Stimulated activated CD8-positive, alpha-beta memory T cell treated with anti-CD3 and anti-CD28 coated beads, Interleukin-12 subunit alpha, Interleukin-12 subunit beta, amount 100 ng/mL, for 24 hours (primary cell): ENCODE results near the gene SLC6A6.

Experiments
- DNase-seq: peaks from one replicate; pipeline ENCODE4 v3.0.0-alpha.2; 2020; ENCODE audit errors: extremely low read depth

SLC6A6 gene

DNA sequence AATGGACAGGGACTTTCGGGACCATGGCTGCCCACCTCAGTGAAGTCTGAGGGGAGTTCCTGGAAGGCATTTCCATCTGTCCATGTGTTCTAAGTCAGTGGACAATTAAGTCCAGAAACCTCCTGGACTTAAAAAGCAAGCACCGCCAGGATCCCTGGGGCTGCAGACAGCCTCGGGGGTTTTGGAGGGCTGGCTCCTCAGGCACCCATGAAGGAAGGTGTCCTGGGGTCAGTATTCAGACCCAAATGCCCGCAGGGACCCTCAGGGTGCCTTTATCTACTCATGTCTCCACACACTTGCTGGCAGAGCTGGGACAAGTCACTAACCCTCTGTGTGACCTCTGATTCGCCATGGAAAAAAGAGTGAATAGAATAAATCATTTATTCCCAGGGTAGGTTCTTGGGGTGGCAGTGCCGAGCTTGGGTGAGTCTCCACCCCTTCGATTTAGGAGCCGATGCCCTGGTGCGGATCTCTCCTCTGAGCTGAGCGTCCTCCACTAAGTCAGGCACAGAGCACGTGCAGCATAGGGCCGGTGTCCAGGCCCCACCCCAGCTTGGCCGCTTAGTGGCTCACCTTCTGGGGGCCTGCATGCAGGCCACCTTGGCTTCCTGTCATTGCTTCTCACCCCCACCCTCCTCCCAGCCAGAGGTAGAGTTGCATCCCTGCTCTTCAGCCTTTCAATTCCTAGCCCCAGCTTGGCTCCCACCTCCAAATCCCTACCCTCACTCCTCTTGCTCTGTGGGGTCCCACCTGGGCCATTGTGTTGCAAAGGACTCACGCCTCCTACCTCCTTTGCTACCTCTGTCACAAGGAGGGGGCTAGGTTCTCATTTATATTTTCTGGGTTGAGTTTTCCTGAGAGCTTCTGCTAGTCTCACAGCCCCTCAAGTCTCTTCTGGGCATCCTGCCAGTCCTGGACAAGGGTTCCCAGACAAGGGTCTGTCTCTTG is 19.9 kb downstream of the SLC6A6 start:
- DNase-seq: no peak

DNA sequence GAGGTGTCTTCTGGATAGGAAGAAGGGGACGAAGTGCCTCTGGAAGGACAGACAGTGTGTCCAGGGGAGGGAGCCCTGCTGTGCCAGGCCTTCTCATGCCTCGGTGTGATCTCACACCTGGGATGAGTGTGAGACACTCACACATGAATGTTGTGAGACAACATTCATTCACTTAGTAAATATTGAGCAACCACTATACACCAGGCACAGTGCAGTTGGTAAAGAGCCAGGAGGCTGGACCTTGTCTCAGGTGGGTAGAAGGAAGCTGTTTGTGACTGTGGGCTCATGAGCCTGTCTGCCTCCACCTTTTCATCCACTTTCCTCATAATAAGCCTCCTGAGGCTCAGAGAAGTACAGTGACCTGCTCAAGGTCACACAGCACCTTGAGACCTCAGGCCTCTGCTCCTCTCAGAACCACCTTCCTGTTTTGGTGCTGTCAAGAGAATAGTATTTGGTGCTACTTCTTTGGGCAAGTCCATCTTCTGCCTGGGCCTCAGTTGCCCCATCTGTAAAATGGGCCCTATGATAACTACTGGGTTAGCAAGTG is 20.9 kb downstream of the SLC6A6 start:
- DNase-seq: no peak

DNA sequence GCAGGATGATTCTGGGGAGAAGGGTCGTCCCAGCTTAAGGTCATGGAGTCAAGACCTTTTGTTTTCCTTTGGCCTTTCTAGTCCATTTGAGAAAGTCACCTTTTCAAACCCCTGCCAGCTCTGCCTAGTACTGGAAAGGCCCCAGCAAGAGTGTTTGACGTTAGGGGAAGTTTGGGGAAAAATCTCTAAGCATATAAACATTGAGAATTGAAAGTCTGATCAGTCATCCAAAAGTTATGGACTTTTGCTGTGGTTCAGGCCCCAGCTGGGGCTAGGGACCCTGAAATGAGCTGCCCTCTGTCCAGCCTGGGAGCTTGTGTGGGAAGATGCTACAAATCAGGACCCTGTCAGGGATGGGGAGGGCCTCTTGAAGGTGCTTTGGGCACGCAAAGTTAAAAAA is 21.6 kb downstream of the SLC6A6 start:
- no peak for DNase-seq

DNA sequence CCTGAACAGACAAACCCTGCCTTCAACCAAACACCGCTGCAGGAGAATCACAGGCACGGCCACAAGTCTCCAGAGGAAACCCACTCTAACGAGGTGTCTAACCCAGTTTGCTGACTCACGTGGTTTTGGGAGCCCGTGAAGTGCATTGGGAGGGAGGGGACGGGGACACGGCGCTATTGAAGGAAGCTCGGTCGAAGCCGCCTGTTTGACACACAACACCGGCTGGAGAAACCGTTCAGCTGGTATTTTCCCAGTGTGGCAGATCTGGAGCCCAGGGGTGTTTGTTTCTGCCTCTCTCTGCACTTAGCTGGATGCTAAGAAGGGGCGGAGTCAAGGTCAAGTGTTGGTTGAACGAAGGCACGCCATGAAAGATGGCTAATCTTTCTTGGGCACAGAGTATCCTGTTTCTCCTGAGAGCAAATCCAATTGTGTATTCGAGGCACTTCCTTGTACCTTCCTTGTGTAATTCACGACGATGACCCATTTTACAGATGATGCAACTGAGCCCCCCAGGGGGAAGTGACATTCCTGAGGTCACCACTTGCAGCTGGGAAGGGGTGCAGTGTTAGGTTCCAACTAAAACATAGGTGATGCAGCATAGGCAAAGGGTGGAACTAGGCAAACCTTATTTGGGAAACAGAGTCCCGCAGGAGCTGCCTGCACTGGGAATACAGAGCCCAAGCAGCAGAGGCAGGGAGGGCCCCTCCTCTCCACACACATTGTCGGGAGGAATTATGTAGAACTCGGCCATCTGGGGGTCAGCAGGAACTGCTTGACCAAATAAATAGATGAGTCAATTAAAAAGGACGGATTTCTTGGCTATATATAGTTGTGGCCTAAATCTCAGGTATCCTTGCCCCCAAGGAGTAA is 22.5 kb downstream of the SLC6A6 start:
- no peak for DNase-seq

DNA sequence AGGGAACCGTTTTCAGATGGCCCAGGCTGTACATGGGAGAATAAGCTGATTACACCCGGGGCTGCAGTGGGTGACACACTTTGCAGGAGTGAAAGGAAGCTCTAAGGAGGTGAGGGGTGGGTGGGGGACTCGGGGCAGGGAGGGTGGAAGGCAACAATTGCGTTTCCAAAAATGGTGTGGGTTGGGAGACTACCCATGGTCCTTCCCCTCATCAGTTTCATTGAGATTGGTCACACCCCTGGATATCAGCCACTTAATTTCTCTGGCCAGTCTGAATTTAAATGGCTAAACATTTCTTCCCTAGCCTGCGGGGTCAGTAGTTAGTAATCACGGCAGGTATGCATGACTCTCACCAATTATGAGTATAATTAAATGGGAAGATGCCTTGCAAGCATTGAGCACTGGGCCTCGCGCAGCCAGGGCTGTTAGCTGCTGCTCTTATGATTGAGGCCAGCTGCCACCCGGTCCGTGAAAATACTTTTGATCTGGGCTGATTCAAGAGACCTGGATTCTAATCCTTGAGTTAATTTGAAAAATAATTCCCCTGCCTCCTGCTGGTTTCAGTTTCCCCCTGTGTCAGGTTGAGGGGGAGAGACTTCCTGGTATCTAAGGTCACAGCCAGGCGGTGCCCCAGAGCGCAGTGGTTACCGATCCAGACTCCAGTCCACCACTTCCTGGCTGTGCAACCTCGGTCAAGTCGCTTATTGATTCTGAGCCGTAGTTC is 23.3 kb downstream of the SLC6A6 start:
- DNase-seq: no peak

DNA sequence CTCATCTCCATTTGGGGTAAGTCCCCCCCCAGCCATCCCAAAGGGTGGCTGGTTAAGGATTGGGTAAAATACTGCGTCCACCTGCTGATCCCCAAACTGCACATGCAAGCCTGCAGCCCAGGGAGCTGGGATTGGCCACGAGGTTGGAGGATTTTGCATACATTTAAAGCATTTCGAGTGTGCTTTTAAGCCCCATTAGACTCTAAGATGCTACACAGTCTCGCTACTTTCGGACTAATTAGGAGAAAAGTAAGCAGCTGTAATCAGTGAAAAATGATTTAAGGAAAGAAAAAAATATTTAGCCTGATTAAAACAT is 23.9 kb downstream of the SLC6A6 start:
- no peak for DNase-seq

DNA sequence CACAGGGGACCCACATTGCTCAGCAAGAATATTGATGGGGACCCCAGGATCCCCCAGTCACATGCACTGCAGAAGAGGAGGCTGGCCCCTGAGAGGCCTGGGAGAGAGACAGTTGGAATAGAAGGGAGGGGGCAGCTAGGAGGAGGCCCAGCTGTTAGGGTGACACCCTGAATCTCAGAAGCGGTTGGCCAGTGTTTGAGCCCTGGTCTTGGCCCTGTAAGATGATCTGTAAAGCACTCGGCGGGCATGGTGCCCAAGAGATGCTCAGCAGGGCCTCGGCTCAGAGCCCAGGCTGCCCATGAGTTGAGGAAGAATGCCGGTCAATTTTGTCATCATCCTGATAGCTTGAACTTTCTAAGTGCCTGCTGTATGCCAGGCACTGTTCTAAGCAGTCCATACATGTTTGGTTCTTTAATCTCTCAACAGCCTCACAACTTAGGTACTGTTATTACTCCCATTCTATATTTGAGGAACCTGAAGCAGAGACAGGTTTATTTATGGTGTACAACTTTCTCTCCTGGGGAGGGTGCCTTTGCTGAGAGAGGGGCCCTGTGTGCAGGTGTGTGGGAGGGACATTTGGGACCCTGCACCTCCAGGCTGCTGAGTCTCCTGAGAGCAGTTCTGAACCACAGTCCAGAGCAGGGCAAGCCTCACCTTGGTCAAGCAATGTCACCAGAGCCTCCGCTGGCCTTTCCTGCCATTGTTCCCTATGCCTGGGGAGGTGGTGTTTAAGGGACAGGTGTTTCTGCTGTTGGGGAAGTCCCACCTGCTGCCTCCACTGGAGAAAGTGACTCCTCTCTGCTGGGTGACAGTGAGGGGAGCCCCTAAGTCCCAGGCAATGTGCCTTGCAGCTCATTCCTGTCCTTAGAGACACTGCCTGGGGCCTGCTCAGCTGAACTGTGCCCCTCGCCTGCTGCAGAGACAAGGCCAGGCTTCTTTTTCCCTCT is 26.0 kb downstream of the SLC6A6 start:
- DNase-seq: no peak

DNA sequence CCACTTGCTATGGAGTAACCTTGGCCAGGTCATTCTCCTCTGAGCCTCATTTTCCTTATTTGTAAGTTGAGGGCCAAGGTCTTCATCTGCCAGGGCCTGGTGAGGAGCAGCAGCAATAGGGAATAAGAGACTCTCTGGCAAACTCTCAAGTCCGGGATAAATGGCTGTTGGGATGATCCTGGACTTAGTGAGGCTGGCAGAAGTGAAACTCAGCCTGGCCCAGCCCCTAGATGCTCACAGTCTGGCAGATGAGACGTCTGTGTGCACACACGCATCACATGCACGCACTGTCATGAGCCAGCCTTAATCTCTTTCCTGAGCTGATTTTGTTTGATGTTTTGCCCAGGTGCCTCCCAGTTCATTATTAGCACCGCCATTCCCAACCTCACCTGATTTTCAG is 26.8 kb downstream of the SLC6A6 start:
- no peak for DNase-seq

DNA sequence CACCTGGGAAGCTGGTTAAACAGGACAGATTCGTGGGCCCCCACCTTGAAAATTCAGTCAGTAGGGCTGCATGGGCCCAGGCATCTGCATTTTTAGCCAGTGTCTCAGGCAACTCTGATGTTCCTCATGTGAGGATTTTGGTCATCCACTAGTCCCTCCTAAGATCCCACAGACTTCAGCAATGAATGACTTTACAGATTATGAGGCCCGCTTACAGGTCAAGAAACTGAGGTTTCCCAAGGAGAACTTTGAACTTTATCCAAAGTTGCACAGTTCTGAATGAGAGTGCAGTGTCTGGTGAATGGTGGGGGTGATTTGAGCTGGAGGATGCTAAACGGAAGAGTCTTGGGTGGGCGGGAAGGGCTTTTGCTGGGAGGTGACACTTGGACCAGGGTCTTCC is 27.2 kb downstream of the SLC6A6 start:
- no peak for DNase-seq

DNA sequence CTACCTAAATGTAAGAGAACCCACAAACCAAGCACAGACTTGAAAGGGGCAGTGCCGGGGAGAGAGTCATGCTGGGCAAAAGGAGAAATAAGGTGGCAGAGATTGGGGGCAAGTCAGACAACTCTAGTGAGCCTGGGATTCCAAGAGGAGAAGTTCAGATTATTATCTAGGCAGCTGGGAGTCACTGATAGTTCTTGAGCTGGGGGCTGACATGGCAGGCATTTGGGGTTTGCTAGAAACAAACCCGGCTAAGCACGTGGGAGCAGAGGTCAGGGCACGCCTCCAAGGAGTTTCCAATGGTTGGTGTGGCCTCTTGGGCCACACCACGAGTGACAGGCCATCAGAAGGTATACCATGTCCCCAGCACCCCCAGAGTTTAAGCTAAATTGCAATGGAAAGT is 27.6 kb downstream of the SLC6A6 start:
- DNase-seq: no peak

DNA sequence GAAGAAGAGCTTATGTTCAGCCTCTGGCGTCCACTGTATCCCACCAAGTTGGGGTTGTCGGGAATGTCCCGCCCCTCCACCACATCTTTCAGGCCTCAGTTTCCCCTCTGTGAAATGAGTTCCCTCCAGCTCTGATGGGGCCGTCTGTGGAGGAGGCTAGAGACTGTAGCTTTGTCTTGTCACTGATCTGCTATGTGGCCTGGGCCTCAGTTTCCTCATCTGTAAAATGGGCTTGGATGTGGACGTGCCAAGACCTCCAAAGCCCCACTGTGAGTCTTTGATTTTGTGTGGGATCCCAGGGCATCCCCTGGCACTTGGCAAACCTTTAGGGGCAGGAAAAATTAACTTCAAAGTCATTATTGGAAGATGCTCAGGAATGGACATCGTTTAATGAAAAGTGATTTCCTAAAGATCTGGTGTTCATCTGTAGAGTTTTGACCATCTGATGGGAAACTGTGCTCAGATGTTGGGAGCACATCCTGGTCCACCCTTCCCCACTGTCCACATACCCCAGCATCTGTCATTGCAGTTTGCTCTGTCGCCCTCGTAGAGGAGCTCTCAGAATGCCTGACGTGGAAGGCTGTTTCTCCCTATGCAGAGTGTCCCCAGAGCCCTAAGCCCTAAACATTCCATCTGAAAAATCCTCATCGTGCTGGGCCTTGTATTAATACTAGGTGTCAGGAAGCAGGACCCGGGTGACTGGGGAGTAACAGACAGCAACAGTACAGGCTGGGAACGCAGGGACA is 28.5 kb downstream of the SLC6A6 start:
- DNase-seq: no peak

DNA sequence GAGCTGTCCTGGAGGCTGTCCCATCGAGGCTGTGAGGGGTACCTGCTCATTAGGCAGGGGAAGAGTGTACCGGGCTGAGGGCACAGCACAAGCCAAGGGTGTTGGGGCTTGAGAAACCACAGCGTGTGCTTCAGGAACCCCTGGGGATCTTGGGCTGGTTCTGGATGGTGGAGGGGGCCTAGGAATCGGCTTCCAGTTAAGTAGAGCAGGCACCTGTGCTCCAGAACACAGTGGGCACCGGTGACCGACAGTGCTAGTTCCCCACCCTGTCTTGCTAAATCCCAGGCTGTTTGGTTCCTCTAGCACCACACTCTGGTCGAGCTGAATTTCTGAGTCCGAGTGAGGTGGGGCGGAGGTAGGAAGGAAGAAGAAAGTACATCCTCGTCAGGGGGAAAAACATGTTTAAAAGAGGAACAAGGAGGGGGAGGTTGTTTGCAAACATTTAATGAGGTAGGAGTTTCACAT is 29.1 kb downstream of the SLC6A6 start:
- DNase-seq: no peak

DNA sequence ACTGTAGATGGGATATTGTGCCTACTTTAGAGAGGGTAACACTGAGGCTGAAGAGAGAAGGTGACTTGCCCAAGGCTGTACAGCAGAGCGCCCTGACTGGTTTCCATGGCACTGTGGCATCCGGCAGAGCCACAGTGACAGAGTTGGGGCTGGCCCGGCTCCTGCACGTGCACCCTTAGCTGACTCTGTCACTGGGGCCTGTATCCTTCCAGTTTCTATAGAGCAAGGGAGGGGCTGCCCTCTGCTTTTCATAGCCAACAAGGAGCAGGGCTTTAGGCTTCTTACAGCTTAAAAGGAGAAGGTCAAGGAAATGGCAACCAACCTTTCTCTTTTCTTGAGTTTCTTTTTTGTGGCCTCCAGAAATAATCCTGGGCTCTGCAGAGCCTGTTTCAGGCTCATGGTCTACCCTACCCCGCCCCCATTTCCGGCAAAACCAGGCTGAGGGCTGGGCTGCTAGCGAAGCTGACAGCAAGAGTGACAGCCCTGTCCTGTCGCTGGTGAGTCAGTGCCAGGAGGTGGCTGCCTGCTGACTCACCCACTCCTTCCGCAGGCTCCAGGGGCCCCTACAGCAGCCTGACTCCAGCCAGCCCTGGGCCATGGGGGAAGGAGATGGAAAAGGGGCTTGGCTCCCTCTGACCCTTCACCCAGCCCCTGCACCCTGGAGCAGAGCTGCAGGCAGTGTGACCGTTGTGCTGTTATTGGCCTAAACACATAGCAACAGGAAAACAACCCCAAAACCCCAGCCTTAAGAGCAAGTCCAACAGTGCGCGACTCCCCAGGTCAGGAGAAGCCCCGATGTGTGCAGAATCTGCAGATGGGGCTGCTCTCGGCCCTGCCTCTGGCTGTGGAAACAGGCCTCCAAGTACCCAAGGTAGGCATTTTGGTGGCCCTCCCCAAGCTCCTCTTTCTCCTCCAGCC is 29.8 kb downstream of the SLC6A6 start:
- peak; percentile 88 for DNase-seq

DNA sequence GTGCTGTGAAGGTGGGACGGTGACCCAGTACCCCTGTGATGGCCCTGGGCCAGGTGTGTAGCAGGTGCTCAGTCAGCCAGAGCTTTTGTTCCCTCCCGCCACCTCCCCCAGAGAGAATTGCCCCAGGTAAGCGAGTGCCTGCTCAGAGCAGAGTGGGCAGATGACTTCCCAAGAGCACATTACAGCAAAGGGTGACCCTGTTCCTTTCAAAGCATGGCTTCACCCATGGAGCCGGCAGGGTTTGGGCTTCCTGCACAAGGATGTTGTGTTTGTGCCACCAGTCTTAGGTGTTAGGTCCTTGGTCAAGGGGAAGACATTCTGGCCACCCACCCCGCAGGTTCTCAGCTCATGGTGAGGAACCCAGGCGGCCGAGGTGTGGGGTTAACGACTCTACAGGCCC is 30.7 kb downstream of the SLC6A6 start:
- DNase-seq: no peak

DNA sequence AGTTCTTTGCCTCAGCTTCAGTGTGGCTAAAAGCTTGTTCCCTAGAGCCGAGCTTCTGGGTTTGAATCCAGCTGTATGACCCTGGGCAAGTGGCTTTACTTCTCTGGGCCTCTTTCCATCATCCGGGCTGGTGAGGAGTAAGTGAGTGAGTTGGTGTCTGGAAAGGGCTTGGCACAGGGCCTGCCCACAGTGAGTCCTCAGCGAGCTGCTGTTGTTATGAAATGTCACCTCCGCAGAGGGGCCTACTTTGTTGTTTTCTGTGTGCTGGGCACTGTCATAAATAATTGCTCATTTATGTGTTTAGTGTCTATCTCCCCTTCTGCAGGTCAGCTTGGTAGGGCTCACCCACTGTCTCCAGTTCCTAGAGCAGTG is 31.7 kb downstream of the SLC6A6 start:
- DNase-seq: no peak

DNA sequence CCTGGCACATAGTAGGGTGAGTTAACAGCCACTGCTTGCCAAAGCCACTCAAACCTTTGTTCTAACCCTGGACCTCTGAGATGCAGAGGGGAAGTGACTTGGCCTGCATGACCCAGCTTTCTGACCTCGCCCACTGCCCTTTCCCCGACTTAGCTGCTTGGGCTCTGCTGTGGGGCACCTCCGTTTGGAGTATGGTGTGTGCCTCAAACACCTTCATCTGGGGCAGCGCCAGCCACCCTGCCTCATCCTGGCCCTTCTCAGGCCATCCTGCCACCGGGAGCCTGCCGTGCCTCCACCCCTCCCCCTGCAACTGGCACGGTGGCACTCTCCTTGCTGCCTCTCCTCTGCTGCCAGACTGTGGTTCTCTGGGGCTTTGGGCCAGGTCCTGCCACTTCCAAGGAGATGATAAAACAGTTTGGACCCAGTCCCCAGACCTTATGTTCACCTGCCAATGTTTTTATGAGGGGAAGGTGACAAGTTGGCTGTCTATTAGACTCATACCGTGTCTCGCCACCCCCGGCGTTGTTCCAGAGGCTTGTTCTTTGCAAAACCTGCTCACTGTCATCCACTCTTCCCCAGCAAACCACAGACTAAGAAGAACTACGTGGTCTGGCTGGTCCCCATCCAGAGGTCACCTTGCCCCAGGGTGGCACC is 32.2 kb downstream of the SLC6A6 start:
- DNase-seq: no peak

DNA sequence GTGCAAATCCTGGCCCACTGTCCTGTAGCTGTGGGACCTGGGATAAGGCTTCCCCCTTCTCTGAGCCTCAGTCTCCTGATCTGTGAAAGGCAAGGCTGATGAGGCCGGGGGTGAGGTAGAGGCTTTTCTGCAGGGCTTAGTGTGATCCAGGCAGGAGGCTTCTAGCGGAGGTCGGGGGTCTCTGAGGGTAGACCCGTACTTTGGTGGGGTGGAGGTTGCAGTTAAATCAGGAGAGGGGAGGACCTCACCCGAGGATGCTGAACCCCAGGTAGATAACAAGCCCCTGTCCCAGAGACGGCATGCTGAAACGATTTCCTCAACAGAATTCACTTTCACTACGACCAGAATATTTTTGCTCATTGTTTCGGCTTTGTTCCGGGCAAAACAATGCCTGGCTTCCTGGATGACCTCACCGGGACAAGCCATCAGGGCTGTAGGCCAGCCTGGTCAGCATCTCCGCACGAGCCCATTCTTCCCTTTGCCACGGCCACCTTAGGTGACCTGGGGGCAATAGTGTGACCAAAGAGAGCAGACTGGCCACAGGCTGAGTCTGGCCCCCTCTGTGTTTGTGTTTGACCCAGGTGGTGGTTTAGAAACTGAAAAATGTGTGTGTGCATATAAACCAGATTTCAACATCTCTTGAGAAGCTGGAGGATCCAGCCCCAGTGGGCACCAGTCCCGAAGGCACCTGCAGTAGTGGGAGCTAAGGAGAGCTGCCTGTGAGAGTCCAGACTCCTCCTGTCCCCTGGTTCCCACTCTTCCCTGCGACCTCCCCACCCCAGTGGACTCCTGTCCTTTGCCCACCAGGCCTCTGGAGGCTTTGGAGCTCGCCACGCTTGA is 33.0 kb downstream of the SLC6A6 start:
- no peak for DNase-seq

DNA sequence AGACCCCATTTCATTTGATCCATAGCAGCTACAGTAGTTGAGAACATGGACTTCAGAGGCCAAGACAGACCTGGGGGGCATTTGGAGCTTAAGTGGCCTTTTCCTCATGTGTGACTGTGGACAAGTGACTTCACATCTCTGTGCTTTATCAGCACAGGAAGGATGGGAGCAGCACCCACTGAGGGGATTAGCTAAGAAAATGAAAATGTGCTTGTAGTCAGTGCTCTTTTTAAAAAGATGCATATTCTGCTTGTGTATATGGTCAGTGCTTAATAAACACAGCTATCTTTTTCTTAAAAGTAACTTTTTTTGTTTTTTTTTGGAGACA is 34.5 kb downstream of the SLC6A6 start:
- no peak for DNase-seq
